Heart right ventricle (tissue), 16 donors: ENCODE results near the gene PYCR2. TPM values are rescaled to one million over a fixed set of nuclear protein-coding genes. Genes with fewer than 3 reads are reported as not detected.

Experiments used
- ATAC-seq, 8 donors: fragments of 200-7000 bp; cut with Tn5 transposase; one replicate each; pipeline ENCODE4 v1.9.1; 2020; ENCODE audit warnings: mild to moderate bottlenecking in 8 of 8, moderate library complexity in 8 of 8, moderate number of reproducible peaks in 1 of 8
- DNase-seq, 2 donors: peaks; one replicate each; pipeline ENCODE4 v3.0.0-alpha.2; 2020
- H3K27ac ChIP-seq, 10 donors: fragments of 200-600 bp; sonication (generic) in 2 of 10; one replicate each; pipeline versions ENCODE4 v1.5.0 to v1.8.0; 2020 to 2022; ENCODE audit warnings: mild to moderate bottlenecking in 3 of 10
- H3K27me3 ChIP-seq, 7 donors: fragments of 200-600 bp; one replicate each; pipeline ENCODE4 v1.8.0; 2021 to 2022; ENCODE audit warnings: mild to moderate bottlenecking in 2 of 7
- H3K36me3 ChIP-seq, 9 donors: fragments of 200-600 bp; sonication (generic) in 1 of 9; one replicate each; pipeline versions ENCODE4 v1.5.0 to v1.8.0; 2020 to 2022; ENCODE audit warnings: mild to moderate bottlenecking in 2 of 9
- H3K4me1 ChIP-seq, 9 donors: fragments of 200-600 bp; sonication (generic) in 1 of 9; one replicate each; pipeline versions ENCODE4 v1.5.0 to v1.8.0; 2020 to 2022; ENCODE audit warnings: mild to moderate bottlenecking in 4 of 9
- H3K4me3 ChIP-seq, 10 donors: fragments of 200-600 bp; sonication (generic) in 2 of 10; one replicate each; pipeline versions ENCODE4 v1.5.0 to v1.8.0; 2020 to 2022; ENCODE audit warnings: mild to moderate bottlenecking in 7 of 10, moderate library complexity in 2 of 10
- H3K9me3 ChIP-seq, 11 donors: fragments of 200-600 bp in 10 of 11; sonication (generic) in 2 of 11; one replicate each; pipeline versions ENCODE4 v1.5.0 to v1.8.0; 2013 to 2022; ENCODE audit warnings: mild to moderate bottlenecking in 2 of 11, control low read depth in 1 of 11, moderate library complexity in 1 of 11
- WGBS, 2 donors: extraction: QIAGEN DNeasy Blood & Tissue Kit; methylation state at CpG; one replicate each; pipeline ENCODE4 v1.1.7; 2013; ENCODE audit warnings: inconsistent platforms in 1 of 2; 5-methylcytosine and 5-hydroxymethylcytosine counted together
- intact Hi-C, 10 donors: fragments of 100-400 bp; cut with DNase I; formaldehyde crosslinking; loops; one replicate each; pipeline versions ENCODE4 v1.11.1 to v1.14.2; 2022
- polyA plus RNA-seq, 2 donors: library from polyadenylated mRNA; stranded (reverse); fragments of 200-250 nt; gene quantifications; one replicate each; pipeline ENCODE4 v1.2.3, GENCODE V29; 2013
- total RNA-seq, 10 donors: library from RNA; stranded (reverse); fragmentation: NEBNext Ultra II Directional in 3 of 10; extraction: Animal tissue kit (Norgen Biotek cat#: 25700) in 3 of 10; gene quantifications; one replicate each; pipeline versions ENCODE4 v1.2.1 to v1.2.4, GENCODE V29; 2021 to 2023
- TF ChIP-seq, protein P1 (sequence below), 9 donors: fragments of 200-600 bp; sonication (generic) in 2 of 9; IDR thresholded peaks; one replicate each; pipeline versions ENCODE4 v1.5.0 to v1.8.0; 2021 to 2022; ENCODE audit warnings: antibody characterized with exemption in 9 of 9, mild to moderate bottlenecking in 5 of 9, moderate library complexity in 1 of 9
- donor health status: Arrhythmogenic right ventricular cardiomyopathy.
- donor health status: ischemic (EF 13 %, LVEDD 7.1; RV severe dilation, severe dysfunction).
- donor health status: healthy with polysubstance abuse.
- donor health status: DM: no; HTN: yes; CAD: no.
- donor health status: DM: no; HTN: no; CAD: no.
- donor health status: ischemic (EF 25% LVEDD 6.9; RV normal size, moderate dysfunction).
- donor health status: ischemic (EF 25% LVEDD 5.7; RV mildly dilated, moderate dysfunction).
- donor health status: healthy.
- donor health status: DM: yes; HTN: yes; CAD: no.
- donor health status: Ischemic cardiomyopathy.
- donor health status: ischemic (EF 35%, LVEDD 5.7; RV mildly dilated, moderate dysfunction).
- donor health status: nonischemic (EF 11% LVEDD 7.7; RV severe dilation, severe dysfunction).
- donor health status: DM: yes; HTN: yes; CAD: no.
- donor health status: PGD.
- donor health status: ischemic (EF 29% LVEDD 5.4; RV normal size, mild dysfunction).
- donor health status: nonischemic (EF 23%, LVEDD 6.1; RV moderate dilation, normal function).

PYCR2 gene
- total and polyA plus RNA-seq, 12 donors, result 42.5 to 96.0 (median 62.7) TPM

DNA sequence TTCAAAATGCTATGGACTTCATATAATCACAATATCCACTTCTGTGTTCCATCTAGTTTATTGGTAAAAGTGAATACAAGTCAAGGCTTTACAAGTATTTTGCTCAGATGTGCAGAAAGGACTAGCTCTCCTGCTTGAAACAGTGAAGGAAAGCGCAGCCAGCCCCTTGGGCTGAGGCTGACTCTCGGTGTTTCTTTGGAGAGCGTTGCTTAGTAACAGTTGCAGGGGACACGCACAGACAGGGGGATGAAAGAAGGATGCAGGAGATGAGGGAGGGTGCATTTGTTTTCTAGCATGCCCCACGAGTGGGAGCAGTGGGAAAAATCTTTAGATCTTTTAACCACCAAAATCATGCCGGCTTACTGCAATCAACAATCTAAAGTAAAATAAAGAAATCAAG, 9.1 kb downstream of the PYCR2 start:
- Histone ChIP-seq H3K36me3 (peaks cover 0 to 74% (median 8%) of the 10 kb centered on the region in 9 donors), H3K9me3 (no peaks in the 10 kb centered on the region), H3K4me3 (no peak overlapping the region), H3K27me3 (no peaks in the 10 kb centered on the region), H3K4me1 (peaks cover 0 to 20% (median 10%) of the 10 kb centered on the region in 9 donors), H3K27ac (no peak overlapping the region)
- WGBS, 2 donors, result 87 to 89% methylated on average over 6 of the region's 6 CpGs
- TF ChIP-seq, protein P1, sequence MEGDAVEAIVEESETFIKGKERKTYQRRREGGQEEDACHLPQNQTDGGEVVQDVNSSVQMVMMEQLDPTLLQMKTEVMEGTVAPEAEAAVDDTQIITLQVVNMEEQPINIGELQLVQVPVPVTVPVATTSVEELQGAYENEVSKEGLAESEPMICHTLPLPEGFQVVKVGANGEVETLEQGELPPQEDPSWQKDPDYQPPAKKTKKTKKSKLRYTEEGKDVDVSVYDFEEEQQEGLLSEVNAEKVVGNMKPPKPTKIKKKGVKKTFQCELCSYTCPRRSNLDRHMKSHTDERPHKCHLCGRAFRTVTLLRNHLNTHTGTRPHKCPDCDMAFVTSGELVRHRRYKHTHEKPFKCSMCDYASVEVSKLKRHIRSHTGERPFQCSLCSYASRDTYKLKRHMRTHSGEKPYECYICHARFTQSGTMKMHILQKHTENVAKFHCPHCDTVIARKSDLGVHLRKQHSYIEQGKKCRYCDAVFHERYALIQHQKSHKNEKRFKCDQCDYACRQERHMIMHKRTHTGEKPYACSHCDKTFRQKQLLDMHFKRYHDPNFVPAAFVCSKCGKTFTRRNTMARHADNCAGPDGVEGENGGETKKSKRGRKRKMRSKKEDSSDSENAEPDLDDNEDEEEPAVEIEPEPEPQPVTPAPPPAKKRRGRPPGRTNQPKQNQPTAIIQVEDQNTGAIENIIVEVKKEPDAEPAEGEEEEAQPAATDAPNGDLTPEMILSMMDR (IDR thresholded peaks at IDR 0.05), result no peak
- no peak for ATAC-seq
- intact Hi-C loops, result loop anchor here (5.0 to 10.0 kb wide), 6 partner anchors 33 to 438 kb away; partner anchors contain the start of genes SRP9 (in 6 of the 10) and TMEM63A (in 1 of the 10)
- no peak for DNase-seq

DNA sequence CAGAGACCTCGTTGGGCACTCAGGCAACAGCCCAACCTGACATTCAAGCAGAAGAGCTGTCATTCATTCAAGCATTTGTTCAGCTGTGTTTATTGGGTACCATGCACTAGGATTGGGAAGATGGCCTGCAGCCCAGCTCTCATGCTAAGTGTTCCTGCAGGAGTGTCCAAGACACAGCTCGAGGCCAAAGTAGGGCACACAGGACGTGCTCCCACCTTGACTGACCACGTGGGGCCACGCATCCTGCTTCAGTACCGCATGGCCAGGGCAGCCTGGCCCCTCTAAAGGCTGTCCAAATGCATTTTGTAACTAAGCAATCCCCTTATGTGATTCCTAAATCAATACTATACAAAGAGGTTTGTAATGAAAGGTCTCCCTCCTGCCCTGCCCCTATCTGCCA, 9.7 kb downstream of the PYCR2 start:
- DNase-seq, result no peak
- Histone ChIP-seq H3K9me3 (no peaks in the 10 kb centered on the region), H3K4me3 (no peak overlapping the region), H3K4me1 (peaks cover 0 to 15% (median 5%) of the 10 kb centered on the region in 9 donors), H3K36me3 (peaks cover 0 to 68% (median 8%) of the 10 kb centered on the region in 9 donors), H3K27me3 (no peaks in the 10 kb centered on the region), H3K27ac (no peak overlapping the region)
- ATAC-seq, result no peak
- WGBS, 2 donors, result 82 to 85% methylated on average over 6 of the region's 6 CpGs
- intact Hi-C loops, result loop anchor here (5.0 to 10.0 kb wide), 5 partner anchors 37 to 437 kb away; partner anchors contain the start of gene SRP9 (in 6 of the 10)
- TF ChIP-seq, protein P1 (IDR thresholded peaks at IDR 0.05), result no peak

DNA sequence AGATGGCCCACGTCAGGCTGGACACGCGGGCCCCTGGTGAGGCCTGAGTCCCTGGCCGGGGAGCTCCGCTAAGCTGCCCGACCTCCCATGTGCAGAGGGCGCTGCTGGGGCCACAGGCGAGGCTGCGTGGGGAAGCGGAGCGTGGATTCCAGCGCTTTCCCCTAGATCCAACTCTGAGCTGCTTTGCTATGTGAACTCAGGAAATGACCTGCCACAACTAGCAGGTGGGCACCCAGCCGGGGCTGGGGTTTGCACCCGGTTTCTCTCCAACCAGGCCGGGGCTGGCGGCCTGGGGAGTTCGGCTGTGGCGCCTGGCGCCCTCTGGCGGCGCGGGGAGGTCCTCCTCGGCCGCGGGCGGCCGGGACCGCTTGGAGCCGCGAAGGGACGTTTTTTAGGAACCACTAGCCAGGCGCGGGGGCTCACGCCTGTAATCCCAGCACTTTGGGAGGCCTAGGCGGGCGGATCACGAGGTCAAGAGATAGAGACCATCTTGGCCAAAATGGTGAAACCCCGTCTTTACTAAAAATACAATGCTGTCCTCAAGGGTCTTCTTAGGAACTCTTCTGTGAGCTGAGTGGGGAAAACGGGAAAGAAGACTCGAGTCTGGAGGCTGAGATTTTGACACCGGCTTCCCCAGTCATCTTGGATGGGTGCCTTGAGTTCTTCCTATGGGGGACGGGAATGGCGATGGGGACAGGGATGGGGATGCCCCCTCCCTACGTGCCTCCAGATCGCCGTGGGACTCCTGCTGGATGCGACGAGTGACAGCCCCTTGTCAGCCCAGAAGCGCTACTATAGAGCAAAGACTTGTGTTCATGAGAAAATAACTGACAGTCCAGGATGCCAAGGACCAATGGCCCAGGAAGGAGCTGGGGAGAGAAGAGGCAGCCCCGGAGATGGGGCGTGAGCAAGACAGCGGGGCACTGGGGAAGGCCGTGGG, 12.6 kb downstream of the PYCR2 start:
- WGBS, 2 donors, result 31 to 32% methylated on average over 53 of the region's 53 CpGs
- H3K4me3 ChIP-seq, result peak overlapping the region in 5 of 10 donors; percentile 19 to 35 (median 26)
- no peak overlapping the region for H3K27ac ChIP-seq
- H3K4me1 ChIP-seq, result peaks cover 0 to 13% (median 4%) of the 10 kb centered on the region in 9 donors
- TF ChIP-seq, protein P1 (IDR thresholded peaks at IDR 0.05), result peak; percentile 88 to 98 (median 96)
- H3K36me3 ChIP-seq, result peaks cover 0 to 40% (median 0%) of the 10 kb centered on the region in 9 donors
- ATAC-seq (peak; percentile 80 to 95 (median 90)), DNase-seq (peak; percentile 50 to 81)
- intact Hi-C loops, result loop anchor here (1.0 to 10.0 kb wide), 9 partner anchors 27 to 437 kb away; partner anchors contain the start of gene SRP9 (in 6 of the 10)
- no peaks in the 10 kb centered on the region for H3K27me3 ChIP-seq
- H3K9me3 ChIP-seq, result no peaks in the 10 kb centered on the region

DNA sequence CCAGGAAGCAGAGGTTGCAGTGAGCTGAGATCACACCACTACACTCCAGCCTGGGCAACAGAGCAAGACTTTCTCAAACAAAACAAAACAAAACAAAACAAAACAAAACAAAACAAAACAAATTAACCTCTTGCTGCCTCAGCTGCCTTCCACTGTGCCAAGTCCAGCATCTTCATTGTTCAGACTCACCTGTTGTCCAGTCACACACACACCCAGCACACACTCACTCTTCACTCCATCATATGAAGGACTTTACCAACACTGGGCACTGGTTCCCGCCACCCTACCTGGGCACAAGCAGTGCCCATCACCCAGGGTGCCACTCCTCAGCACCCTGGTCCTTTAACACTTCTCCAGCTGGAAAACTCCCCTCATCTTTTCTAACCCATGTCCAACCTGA, 14.6 kb downstream of the PYCR2 start:
- H3K9me3 ChIP-seq, result no peaks in the 10 kb centered on the region
- DNase-seq (no peak), ATAC-seq (no peak)
- TF ChIP-seq, protein P1 (IDR thresholded peaks at IDR 0.05), result no peak
- intact Hi-C loops, result loop anchor here in 3 of 10 donors (2.0 to 10.0 kb wide), 3 partner anchors 132 to 435 kb away; partner anchors contain the start of gene SRP9 (in 2 of the 3)
- WGBS, 2 donors, result 100% methylated on average over 1 of the region's 1 CpG
- H3K27ac ChIP-seq, result no peak overlapping the region
- no peak overlapping the region for H3K4me3 ChIP-seq
- peaks cover 0 to 13% (median 4%) of the 10 kb centered on the region in 9 donors for H3K4me1 ChIP-seq
- H3K36me3 ChIP-seq, result peaks cover 0 to 22% (median 0%) of the 10 kb centered on the region in 9 donors
- no peaks in the 10 kb centered on the region for H3K27me3 ChIP-seq
